GM19023 (cell line): ENCODE measurements around the gene SPTBN2.
"Not testable (repeated sequence)": the region's sequence is repeated elsewhere in the genome, so short reads cannot be mapped to it uniquely, and the experiment has no call there.

ENCODE experiments used
- ATAC-seq: cut with Tn5 transposase; IDR thresholded peaks from one replicate; pipeline ENCODE4 v1.9.1; 2021; ENCODE audit warnings: mild to moderate bottlenecking, moderate library complexity; ENCODE audit not compliant: unreplicated experiment

SPTBN2 gene

DNA sequence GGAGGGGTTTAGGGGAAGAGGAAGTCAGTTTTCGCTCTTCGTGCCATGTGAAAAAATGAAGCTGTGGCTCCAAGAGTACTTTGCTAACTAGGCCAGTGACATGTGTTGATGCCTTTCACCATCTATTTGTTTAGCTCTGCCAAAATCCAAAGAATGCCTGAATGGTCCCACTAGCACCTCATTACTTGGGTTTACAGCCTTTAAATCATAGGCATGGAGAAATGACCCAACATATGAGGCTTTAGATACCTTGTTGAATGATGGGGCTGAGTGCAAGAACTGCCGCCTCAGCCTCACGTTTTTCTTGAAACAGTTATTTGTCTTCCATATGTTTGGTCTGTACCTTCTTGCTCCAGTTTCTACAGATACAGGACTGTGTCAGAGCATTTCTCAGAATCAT lies 82.2 kb downstream of the SPTBN2 start:
- no peak for ATAC-seq

DNA sequence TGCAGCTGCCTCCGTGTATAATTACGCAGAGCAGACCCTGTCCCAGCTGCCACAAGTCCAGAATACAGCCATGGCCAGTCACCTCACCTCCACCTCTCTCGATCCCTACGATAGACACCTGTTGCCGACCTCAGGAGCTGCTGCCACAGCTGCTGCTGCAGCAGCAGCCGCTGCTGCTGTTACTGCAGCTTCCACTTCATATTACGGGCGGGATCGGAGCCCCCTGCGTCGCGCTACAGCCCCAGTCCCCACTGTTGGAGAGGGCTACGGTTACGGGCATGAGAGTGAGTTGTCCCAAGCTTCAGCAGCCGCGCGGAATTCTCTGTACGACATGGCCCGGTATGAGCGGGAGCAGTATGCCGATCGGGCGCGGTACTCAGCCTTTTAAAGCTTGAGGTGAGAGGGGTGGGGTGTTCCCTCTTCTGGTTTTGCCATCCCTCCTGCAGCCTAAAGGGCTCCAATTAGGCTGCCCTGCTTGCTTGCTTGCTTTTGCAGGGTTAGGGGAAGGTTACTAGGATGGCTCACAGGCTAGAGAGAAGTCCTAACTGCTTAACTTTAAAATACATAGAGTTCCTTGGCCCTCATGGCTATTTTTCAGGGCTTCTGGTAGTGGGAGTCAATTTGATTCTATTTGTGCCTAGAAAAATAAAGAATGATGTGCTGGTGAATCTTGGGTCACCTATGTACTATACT lies 85.1 kb downstream of the SPTBN2 start:
- no peak for ATAC-seq

GRCh38 chr11:66641834-66642233 lies 87.2 kb downstream of the SPTBN2 start:
- no peak for ATAC-seq

GRCh38 chr11:66639814-66640340 lies 89.1 kb downstream of the SPTBN2 start:
- ATAC-seq, result not testable (repeated sequence)

- no peak for ATAC-seq
Observed at GRCh38 chr11:66639066-66639813, 89.8 kb downstream of the SPTBN2 start.

GRCh38 chr11:66638177-66639065 lies 90.6 kb downstream of the SPTBN2 start, which contains the start of gene RBM4:
TSS of gene RBM4 (plus strand) at chr11:66638703. CDS start at chr11:66639712, 1,009 bp downstream.
- peak; percentile 97 for ATAC-seq

DNA sequence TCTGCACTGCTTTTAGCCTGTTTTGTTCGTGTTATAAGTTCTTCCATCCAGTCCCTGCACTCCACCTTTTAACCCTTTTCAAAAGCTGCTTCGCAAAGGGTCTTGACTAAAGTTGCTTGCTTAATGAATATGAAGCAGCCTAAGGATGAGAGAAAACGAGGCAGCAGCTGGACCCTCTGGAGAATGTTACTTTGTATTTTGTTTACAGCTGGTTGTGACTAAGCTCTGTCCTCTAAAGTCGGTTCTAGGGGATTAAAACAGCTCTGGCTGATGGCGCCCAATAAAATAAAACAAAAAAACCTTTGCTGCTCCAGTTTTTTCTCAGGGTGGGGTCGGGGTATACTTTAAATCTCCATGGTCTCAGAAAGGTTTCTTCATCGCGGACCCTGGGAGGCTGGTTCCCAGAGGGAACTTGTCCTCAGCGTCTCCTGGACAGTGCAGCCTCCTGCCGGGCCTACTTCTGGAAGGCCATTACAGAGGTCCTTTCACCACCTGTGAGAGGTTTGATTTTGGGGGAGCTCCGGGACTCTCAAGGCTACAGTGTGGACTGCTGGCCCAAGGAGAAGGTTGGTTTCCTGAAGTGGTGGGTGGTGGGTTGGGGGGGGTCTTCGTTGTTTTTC lies 91.3 kb downstream of the SPTBN2 start:
- no peak for ATAC-seq

GRCh38 chr11:66636411-66636810 lies 92.6 kb downstream of the SPTBN2 start:
- no peak for ATAC-seq
